Astrocyte (in vitro differentiated cells and primary cell): ENCODE results near the gene VIPR2.

Experiments used
- CTCF ChIP-seq: IDR thresholded peaks from 2 replicates; pipeline ENCODE4 v1.5.1; 2011; ENCODE audit warnings: low read depth, mild to moderate bottlenecking, inconsistent platforms, low read length, moderate library complexity; ENCODE audit not compliant: insufficient read depth
- EZH2 ChIP-seq: IDR thresholded peaks from 2 replicates; pipeline ENCODE4 v1.6.1; 2012; ENCODE audit warnings: mild to moderate bottlenecking, low read length, inconsistent platforms; ENCODE audit not compliant: insufficient read depth

- no peak for TF ChIP-seq CTCF
- no peak for TF ChIP-seq EZH2
Observed at GRCh38 chr7:159032753-159033472, 111.8 kb downstream of the VIPR2 start.
